ENCODE data around the gene INO80D. TPM values are rescaled to one million over a fixed set of nuclear protein-coding genes. Genes with fewer than 3 reads are reported as not detected.
A peak's percentile ranks its signal among the peaks of the same experiment; 100 is the strongest.
"Not testable (repeated sequence)": the region's sequence is repeated elsewhere in the genome, so short reads cannot be mapped to it uniquely, and the experiment has no call there.

INO80D gene
- total RNA-seq, 1 experiment from 2014 or later: 7.4 TPM

GRCh38 chr2:206035393-206035792 is 50.6 kb downstream of the INO80D start:
- not testable (repeated sequence) for DNase-seq (ENCODE audit: extremely low read depth, low read depth)

- not testable (repeated sequence) for DNase-seq (ENCODE audit: extremely low read depth, low read depth)
Measured at GRCh38 chr2:206033452-206033851, 52.5 kb downstream of the INO80D start.

- DNase-seq (ENCODE audit: extremely low read depth, low read depth): no peak
Measured at GRCh38 chr2:206031950-206032567, 53.9 kb downstream of the INO80D start.

- no peak for DNase-seq (ENCODE audit: extremely low read depth, low read depth)
Measured at GRCh38 chr2:206031162-206031784, 54.7 kb downstream of the INO80D start.

GRCh38 chr2:206028101-206028500 is 57.9 kb downstream of the INO80D start:
- no peak for DNase-seq (ENCODE audit: extremely low read depth, low read depth)

- no peak for DNase-seq (ENCODE audit: extremely low read depth, low read depth)
Measured at GRCh38 chr2:206023183-206023582, 62.8 kb downstream of the INO80D start.

- DNase-seq (ENCODE audit: extremely low read depth, low read depth): no peak
Measured at GRCh38 chr2:206020171-206020570, 65.8 kb downstream of the INO80D start.

GRCh38 chr2:206015746-206016145 is 70.2 kb downstream of the INO80D start:
- DNase-seq (ENCODE audit: extremely low read depth, low read depth): not testable (repeated sequence)

- no peak for DNase-seq (ENCODE audit: extremely low read depth, low read depth)
Measured at GRCh38 chr2:206011795-206012194, 74.2 kb downstream of the INO80D start.

GRCh38 chr2:206011018-206011614 is 74.9 kb downstream of the INO80D start:
- no peak for DNase-seq (ENCODE audit: extremely low read depth, low read depth)

GRCh38 chr2:206004004-206004693 is 81.8 kb downstream of the INO80D start:
- DNase-seq (ENCODE audit: extremely low read depth, low read depth): peak; percentile 26

GRCh38 chr2:206002440-206002839 is 83.5 kb downstream of the INO80D start:
- no peak for DNase-seq (ENCODE audit: extremely low read depth, low read depth)

GRCh38 chr2:206001912-206002311 is 84.1 kb downstream of the INO80D start:
- DNase-seq (ENCODE audit: extremely low read depth, low read depth): no peak

- DNase-seq (ENCODE audit: extremely low read depth, low read depth): no peak
Measured at GRCh38 chr2:206000776-206001175, 85.2 kb downstream of the INO80D start.

- no peak for DNase-seq (ENCODE audit: extremely low read depth, low read depth)
Measured at GRCh38 chr2:205998583-205998982, 87.4 kb downstream of the INO80D start.

GRCh38 chr2:205996161-205996560 is 89.8 kb downstream of the INO80D start:
- no peak for DNase-seq (ENCODE audit: extremely low read depth, low read depth)

- DNase-seq (ENCODE audit: extremely low read depth, low read depth): no peak
Measured at GRCh38 chr2:205995260-205995659, 90.7 kb downstream of the INO80D start.

- DNase-seq (ENCODE audit: extremely low read depth, low read depth): no peak
Measured at GRCh38 chr2:205994344-205994743, 91.6 kb downstream of the INO80D start.

- no peak for DNase-seq (ENCODE audit: extremely low read depth, low read depth)
Measured at GRCh38 chr2:205990104-205990503, 95.9 kb downstream of the INO80D start.

GRCh38 chr2:205989271-205990071 is 96.5 kb downstream of the INO80D start:
- DNase-seq (ENCODE audit: extremely low read depth, low read depth): no peak

GRCh38 chr2:205988681-205989080 is 97.3 kb downstream of the INO80D start:
- not testable (repeated sequence) for DNase-seq (ENCODE audit: extremely low read depth, low read depth)

All from NCI-H460 (cell line).